Panc1 (cell line): ENCODE data around the gene EVL. TPM values are rescaled to one million over a fixed set of nuclear protein-coding genes. Genes with fewer than 3 reads are reported as not detected.

Experiments used
- ATAC-seq: fragments of 200-7000 bp; cut with Tn5 transposase; 2 replicates; pipeline ENCODE4 v1.9.1; 2020; ENCODE audit warnings: mild to moderate bottlenecking, moderate library complexity
- BruUV-seq: library from RNA; stranded (reverse); fragments of 400-500 nt; replicated peaks from 2 replicates; lab custom pipeline; 2021; lab: Mats Ljungman, UMichigan
- CTCF ChIA-PET: fragments of 300-600 bp; sonication (Branson Sonifier 250); formaldehyde crosslinking; loops from one replicate; lab custom pipeline; 2022; ENCODE audit warnings: antibody characterized with exemption; lab: Charles Lee
- POLR2A ChIA-PET: fragments of 300-600 bp; sonication (Branson Sonifier 250); formaldehyde crosslinking; loops from one replicate; lab custom pipeline; 2022; ENCODE audit warnings: antibody characterized with exemption; lab: Charles Lee
- DNase-seq: peaks from one replicate; pipeline ENCODE4 v3.0.0-alpha.2; 2010; ENCODE audit warnings: low read depth, low spot score
- H3K27ac ChIP-seq: 2 replicates; pipeline ENCODE4 v1.5.1; 2011; ENCODE audit warnings: mild to moderate bottlenecking, low read length, inconsistent platforms
- H3K27me3 ChIP-seq: fragments of 200-500 bp; sonication (Bioruptor generic); 2 replicates; pipeline ENCODE4 v1.6.0; 2014; ENCODE audit warnings: low read length, inconsistent platforms; ENCODE audit not compliant: control insufficient read depth, insufficient read depth
- H3K36me3 ChIP-seq: fragments of 200-500 bp; sonication (Bioruptor generic); 2 replicates; pipeline ENCODE4 v1.5.1; 2014; ENCODE audit warnings: inconsistent platforms, mild to moderate bottlenecking, low read length, moderate library complexity; ENCODE audit not compliant: control insufficient read depth, insufficient read depth
- H3K4me1 ChIP-seq: 2 replicates; pipeline ENCODE4 v1.5.1; 2011; ENCODE audit warnings: inconsistent platforms, mild to moderate bottlenecking, low read length, moderate library complexity; ENCODE audit not compliant: control insufficient read depth, insufficient read depth
- H3K4me3 ChIP-seq, 2 experiments: 2 replicates each; pipeline ENCODE4 v1.5.1; 2011 to 2012; ENCODE audit warnings: low read depth in 2 of 2, low read length in 2 of 2, mild to moderate bottlenecking in 2 of 2, inconsistent platforms in 1 of 2, moderate library complexity in 1 of 2
- H3K9me3 ChIP-seq: fragments of 200-500 bp; sonication (Bioruptor generic); 2 replicates; pipeline ENCODE4 v1.5.1; 2014; ENCODE audit warnings: low read depth, mild to moderate bottlenecking, inconsistent platforms, low read length, moderate library complexity; ENCODE audit not compliant: control insufficient read depth, insufficient read depth
- POLR2AphosphoS5 ChIP-seq: IDR thresholded peaks from 2 replicates; pipeline ENCODE4 v1.6.1; 2012; ENCODE audit warnings: mild to moderate bottlenecking, low read depth, low read length, moderate library complexity
- SIN3A ChIP-seq: IDR thresholded peaks from 2 replicates; pipeline ENCODE4 v1.6.1; 2012; ENCODE audit warnings: low read depth, mild to moderate bottlenecking, low read length, moderate library complexity, borderline replicate concordance; ENCODE audit not compliant: insufficient read depth
- TCF7L2 ChIP-seq: IDR thresholded peaks from 2 replicates; pipeline ENCODE4 v1.6.1; 2011; ENCODE audit warnings: mild to moderate bottlenecking, low read depth, low read length, inconsistent platforms
- in situ Hi-C: cut with HindIII; loops from 2 replicates; pipeline ENCODE4 v1.10.0; 2016; ENCODE audit warnings: low sequenced_read_pairs, low pct_unique_long_range_greater_than_20kb
- intact Hi-C: fragments of 100-400 bp; cut with micrococcal nuclease; formaldehyde crosslinking; loops from one replicate; pipeline ENCODE4 v1.10.0; 2022; ENCODE audit not compliant: unreplicated experiment
- total RNA-seq: library from RNA; stranded (reverse); gene quantifications from one replicate; pipeline ENCODE4 v1.2.1, GENCODE V29; 2021; ENCODE audit not compliant: unreplicated experiment
- TF ChIP-seq, protein P1 (sequence below), 2 experiments: IDR thresholded peaks; 2 replicates each; pipeline ENCODE4 v1.6.1; 2011 to 2012; ENCODE audit warnings: low read depth in 2 of 2, control low read depth in 1 of 2, low read length in 1 of 2, mild to moderate bottlenecking in 1 of 2, moderate library complexity in 1 of 2; ENCODE audit not compliant: insufficient read depth in 1 of 2
- TF ChIP-seq, protein P2 (sequence below): fragments of 450-650 bp; IDR thresholded peaks from 2 replicates; pipeline ENCODE4 v1.5.1; 2017; ENCODE audit warnings: mild to moderate bottlenecking

EVL gene
- total RNA-seq, 1 experiment from 2014 or later, result 38.3 TPM

DNA sequence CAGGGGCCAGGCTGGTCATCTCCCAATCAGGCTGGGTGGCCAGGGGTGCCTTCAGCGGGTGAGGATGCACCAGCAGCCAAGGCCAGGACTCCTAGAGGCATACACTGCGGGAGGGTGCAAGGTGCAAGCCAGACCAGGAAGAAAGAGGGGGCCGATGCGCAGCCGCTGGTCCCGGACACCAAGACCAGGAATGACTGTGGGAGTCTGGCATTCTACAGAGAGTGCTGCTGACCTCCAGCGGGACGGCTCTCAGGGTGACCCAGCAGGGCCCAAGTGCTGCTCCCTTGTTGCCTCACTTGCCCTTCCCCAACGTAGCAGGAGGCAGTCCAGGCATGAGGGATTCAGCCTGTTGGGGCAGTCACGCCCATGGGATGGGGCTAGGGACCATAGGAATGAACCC lies 58.4 kb downstream of the EVL start:
- no peak for ATAC-seq
- in situ Hi-C loops, result no loop called here

GRCh38 chr14:100124551-100125088 lies 59.4 kb downstream of the EVL start:
- in situ Hi-C loops, result no loop called here
- Histone ChIP-seq H3K4me3 (no peak overlapping the region), H3K4me1 (no peaks in the 10 kb centered on the region), H3K27ac (no peak overlapping the region), H3K9me3 (no peaks in the 10 kb centered on the region), H3K27me3 (no peaks in the 10 kb centered on the region), H3K36me3 (no peaks in the 10 kb centered on the region)
- TF ChIP-seq TCF7L2, result no peak
- TF ChIP-seq SIN3A, result no peak
- TF ChIP-seq, protein P1, sequence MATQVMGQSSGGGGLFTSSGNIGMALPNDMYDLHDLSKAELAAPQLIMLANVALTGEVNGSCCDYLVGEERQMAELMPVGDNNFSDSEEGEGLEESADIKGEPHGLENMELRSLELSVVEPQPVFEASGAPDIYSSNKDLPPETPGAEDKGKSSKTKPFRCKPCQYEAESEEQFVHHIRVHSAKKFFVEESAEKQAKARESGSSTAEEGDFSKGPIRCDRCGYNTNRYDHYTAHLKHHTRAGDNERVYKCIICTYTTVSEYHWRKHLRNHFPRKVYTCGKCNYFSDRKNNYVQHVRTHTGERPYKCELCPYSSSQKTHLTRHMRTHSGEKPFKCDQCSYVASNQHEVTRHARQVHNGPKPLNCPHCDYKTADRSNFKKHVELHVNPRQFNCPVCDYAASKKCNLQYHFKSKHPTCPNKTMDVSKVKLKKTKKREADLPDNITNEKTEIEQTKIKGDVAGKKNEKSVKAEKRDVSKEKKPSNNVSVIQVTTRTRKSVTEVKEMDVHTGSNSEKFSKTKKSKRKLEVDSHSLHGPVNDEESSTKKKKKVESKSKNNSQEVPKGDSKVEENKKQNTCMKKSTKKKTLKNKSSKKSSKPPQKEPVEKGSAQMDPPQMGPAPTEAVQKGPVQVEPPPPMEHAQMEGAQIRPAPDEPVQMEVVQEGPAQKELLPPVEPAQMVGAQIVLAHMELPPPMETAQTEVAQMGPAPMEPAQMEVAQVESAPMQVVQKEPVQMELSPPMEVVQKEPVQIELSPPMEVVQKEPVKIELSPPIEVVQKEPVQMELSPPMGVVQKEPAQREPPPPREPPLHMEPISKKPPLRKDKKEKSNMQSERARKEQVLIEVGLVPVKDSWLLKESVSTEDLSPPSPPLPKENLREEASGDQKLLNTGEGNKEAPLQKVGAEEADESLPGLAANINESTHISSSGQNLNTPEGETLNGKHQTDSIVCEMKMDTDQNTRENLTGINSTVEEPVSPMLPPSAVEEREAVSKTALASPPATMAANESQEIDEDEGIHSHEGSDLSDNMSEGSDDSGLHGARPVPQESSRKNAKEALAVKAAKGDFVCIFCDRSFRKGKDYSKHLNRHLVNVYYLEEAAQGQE (IDR thresholded peaks at IDR 0.05; ENCODE audit: insufficient read depth in 1 of 2, low read depth in 2 of 2, low read length in 1 of 2), result no peak
- TF ChIP-seq POLR2AphosphoS5, result no peak
- TF ChIP-seq, protein P2, sequence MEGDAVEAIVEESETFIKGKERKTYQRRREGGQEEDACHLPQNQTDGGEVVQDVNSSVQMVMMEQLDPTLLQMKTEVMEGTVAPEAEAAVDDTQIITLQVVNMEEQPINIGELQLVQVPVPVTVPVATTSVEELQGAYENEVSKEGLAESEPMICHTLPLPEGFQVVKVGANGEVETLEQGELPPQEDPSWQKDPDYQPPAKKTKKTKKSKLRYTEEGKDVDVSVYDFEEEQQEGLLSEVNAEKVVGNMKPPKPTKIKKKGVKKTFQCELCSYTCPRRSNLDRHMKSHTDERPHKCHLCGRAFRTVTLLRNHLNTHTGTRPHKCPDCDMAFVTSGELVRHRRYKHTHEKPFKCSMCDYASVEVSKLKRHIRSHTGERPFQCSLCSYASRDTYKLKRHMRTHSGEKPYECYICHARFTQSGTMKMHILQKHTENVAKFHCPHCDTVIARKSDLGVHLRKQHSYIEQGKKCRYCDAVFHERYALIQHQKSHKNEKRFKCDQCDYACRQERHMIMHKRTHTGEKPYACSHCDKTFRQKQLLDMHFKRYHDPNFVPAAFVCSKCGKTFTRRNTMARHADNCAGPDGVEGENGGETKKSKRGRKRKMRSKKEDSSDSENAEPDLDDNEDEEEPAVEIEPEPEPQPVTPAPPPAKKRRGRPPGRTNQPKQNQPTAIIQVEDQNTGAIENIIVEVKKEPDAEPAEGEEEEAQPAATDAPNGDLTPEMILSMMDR, result no peak
- DNase-seq, result no peak
- intact Hi-C loops, result no loop called here
- CTCF ChIA-PET, result no interaction called here
- POLR2A ChIA-PET, result no interaction called here
- no peak for ATAC-seq
- BruUV-seq, result no TSS peak

More for the DNA sequence above, 58.4 kb downstream of the EVL start:
- ChIA-PET CTCF (no interaction called here), POLR2A (no interaction called here)
- Histone ChIP-seq H3K4me3 (no peak overlapping the region), H3K36me3 (no peaks in the 10 kb centered on the region), H3K4me1 (no peaks in the 10 kb centered on the region), H3K9me3 (no peaks in the 10 kb centered on the region), H3K27ac (no peak overlapping the region), H3K27me3 (no peaks in the 10 kb centered on the region)
- BruUV-seq, result no TSS peak
- intact Hi-C loops, result no loop called here
- DNase-seq, result no peak
- TF ChIP-seq TCF7L2 (no peak), POLR2AphosphoS5 (no peak), SIN3A (no peak)
- TF ChIP-seq, protein P2, result no peak
- TF ChIP-seq, protein P1 (IDR thresholded peaks at IDR 0.05; ENCODE audit: insufficient read depth in 1 of 2, low read depth in 2 of 2, low read length in 1 of 2), result no peak
